Rectal smooth muscle tissue (tissue), 1 donor: ENCODE measurements around the gene CTNNB1.
"Not testable (repeated sequence)": the region's sequence is repeated elsewhere in the genome, so short reads cannot be mapped to it uniquely, and the experiment has no call there.

ENCODE experiments used
- H3K27ac ChIP-seq: one replicate; pipeline ENCODE4 v1.7.0; 2013; ENCODE audit warnings: low read depth, low read length, inconsistent platforms
- H3K27me3 ChIP-seq: one replicate; pipeline ENCODE4 v1.7.0; 2013; ENCODE audit warnings: low read length; ENCODE audit not compliant: control insufficient read depth, insufficient read depth
- H3K36me3 ChIP-seq: one replicate; pipeline ENCODE4 v1.7.0; 2013; ENCODE audit warnings: low read length; ENCODE audit not compliant: control insufficient read depth, insufficient read depth
- H3K4me1 ChIP-seq: one replicate; pipeline ENCODE4 v1.7.0; 2013; ENCODE audit warnings: low read length; ENCODE audit not compliant: control insufficient read depth, insufficient read depth
- H3K4me3 ChIP-seq: one replicate; pipeline ENCODE4 v1.7.0; 2013; ENCODE audit warnings: low read length
- H3K9ac ChIP-seq: one replicate; pipeline ENCODE4 v1.7.0; 2013; ENCODE audit warnings: low read length

Gene CTNNB1

DNA sequence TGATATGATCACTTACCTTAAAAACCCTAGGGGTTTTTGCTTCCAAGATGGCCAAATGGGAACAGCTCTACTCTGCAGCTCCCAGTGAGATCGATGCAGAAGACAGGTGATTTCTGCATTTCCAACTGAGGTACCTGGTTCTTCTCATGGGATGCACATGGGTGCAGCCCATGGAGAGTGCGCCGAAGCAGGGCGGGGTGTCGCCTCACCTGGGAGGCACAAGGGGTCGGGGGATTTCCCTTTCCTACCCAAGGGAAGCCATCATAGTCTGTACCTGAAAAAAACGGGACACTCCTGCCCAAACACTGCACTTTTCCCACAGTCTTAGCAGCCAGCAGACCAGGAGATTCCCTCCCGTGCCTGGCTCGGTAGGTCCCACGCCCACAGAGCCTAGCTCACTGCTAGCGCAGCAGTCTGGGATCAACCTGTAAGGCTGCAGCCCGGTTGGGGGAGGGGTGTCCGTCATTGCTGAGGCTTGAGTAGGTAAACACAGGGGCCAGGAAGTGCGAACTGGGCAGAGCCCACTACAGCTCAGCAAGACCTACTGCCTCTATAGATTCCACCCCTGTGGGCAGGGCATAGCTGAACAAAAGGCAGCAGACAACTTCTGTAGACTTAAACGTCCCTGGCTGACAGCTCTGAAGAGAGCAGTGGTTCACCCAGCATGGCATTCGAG is 78.6 kb downstream of the CTNNB1 start:
- H3K4me3 ChIP-seq, result no peak overlapping the region
- H3K9ac ChIP-seq, result no peak overlapping the region
- H3K4me1 ChIP-seq, result no peaks in the 10 kb centered on the region
- no peaks in the 10 kb centered on the region for H3K27me3 ChIP-seq
- H3K27ac ChIP-seq, result no peak overlapping the region
- H3K36me3 ChIP-seq, result no peaks in the 10 kb centered on the region

DNA sequence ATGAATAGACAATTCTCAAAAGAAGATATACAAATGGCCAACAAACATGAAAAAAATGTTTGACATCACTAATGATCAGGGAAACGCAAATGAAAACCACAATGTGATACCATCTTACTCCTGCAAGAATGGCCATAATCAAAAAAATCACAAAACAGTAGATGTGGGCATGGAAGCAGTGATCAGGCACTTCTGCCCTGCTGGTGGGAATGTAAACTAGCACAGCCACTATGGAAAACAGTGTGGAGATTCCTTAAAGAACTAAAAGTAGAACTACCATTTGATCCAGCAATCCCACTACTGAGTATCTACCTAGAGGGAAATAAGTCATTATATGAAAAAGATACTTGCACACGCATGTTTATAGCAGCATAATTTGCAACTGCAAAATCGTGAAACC is 85.6 kb downstream of the CTNNB1 start:
- H3K27me3 ChIP-seq, H3K4me3 ChIP-seq, H3K4me1 ChIP-seq, H3K36me3 ChIP-seq, H3K27ac ChIP-seq, H3K9ac ChIP-seq: not testable (repeated sequence)

DNA sequence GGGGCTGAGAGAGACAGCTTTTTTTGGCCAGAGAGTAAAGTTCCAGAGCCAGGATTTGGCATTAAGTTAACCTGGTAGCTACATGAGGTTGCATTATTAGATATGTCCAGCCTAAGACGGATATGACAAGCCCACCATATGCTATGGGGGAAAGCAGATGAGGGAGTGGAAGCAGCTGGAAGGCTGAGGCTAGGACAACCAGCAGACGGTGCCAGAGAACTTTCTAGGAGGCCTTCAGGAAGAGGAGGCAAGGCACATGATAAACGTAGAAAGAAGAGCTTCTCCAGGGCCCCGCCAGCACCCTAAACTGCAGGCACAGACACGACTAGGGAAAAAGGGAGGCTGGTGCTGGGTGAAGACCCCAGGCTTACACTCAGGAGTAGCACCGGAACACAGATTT is 87.0 kb downstream of the CTNNB1 start:
- Histone ChIP-seq H3K27ac (no peak overlapping the region), H3K36me3 (no peaks in the 10 kb centered on the region), H3K27me3 (no peaks in the 10 kb centered on the region), H3K4me1 (no peaks in the 10 kb centered on the region), H3K9ac (no peak overlapping the region), H3K4me3 (no peak overlapping the region)

DNA sequence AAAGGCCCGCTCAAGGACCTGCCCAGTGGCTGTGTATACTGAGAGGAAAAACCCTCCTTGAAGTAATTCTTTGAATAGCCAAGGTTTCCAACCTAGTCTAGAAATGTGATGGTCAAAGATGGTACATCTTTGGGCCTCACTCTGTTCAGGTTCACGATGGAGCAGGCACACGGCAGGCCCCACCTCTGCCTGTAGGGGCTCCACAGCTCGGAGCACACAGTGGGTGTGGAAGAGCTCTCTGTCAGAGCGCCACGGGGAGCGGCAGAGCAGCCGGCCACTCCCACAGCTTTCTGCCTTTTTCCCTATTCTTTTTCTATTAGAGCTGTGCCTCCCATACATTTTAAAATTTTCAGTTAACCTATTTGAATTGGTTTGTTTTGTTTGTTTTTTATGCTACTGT is 89.5 kb downstream of the CTNNB1 start:
- no peaks in the 10 kb centered on the region for H3K36me3 ChIP-seq
- H3K9ac ChIP-seq, result no peak overlapping the region
- no peaks in the 10 kb centered on the region for H3K27me3 ChIP-seq
- no peaks in the 10 kb centered on the region for H3K4me1 ChIP-seq
- no peak overlapping the region for H3K4me3 ChIP-seq
- no peak overlapping the region for H3K27ac ChIP-seq
